Neural progenitor cell (in vitro differentiated cells): ENCODE data around the gene ARPC4. TPM values are rescaled to one million over a fixed set of nuclear protein-coding genes. Genes with fewer than 3 reads are reported as not detected.

Experiments
- DNase-seq: peaks from one replicate; pipeline ENCODE4 v3.0.0-alpha.2; 2016; ENCODE audit warnings: low spot score
- H2AFZ ChIP-seq: fragments of 200-600 bp; sonication (generic); replicated peaks from 2 replicates; pipeline ENCODE4 v1.6.1; 2016; ENCODE audit warnings: antibody characterized with exemption
- H3F3A ChIP-seq: fragments of 200-600 bp; sonication (generic); 2 replicates; pipeline ENCODE4 v1.6.1; 2016; ENCODE audit warnings: antibody characterized with exemption, low read depth
- H3K27ac ChIP-seq: fragments of 200-600 bp; sonication (generic); 2 replicates; pipeline ENCODE4 v1.5.1; 2016; ENCODE audit warnings: mild to moderate bottlenecking
- H3K27me3 ChIP-seq: fragments of 200-600 bp; sonication (generic); 2 replicates; pipeline ENCODE4 v1.6.1; 2016; ENCODE audit warnings: mild to moderate bottlenecking, moderate library complexity
- H3K36me3 ChIP-seq: fragments of 200-600 bp; sonication (generic); 2 replicates; pipeline ENCODE4 v1.5.1; 2016
- H3K4me1 ChIP-seq: fragments of 200-600 bp; sonication (generic); 2 replicates; pipeline ENCODE4 v1.6.1; 2016; ENCODE audit warnings: mixed run types
- H3K4me2 ChIP-seq: fragments of 200-600 bp; sonication (generic); 2 replicates; pipeline ENCODE4 v1.6.1; 2016
- H3K4me3 ChIP-seq: fragments of 200-600 bp; sonication (generic); 2 replicates; pipeline ENCODE4 v1.5.1; 2016
- H3K79me2 ChIP-seq: fragments of 200-600 bp; sonication (generic); 2 replicates; pipeline ENCODE4 v1.6.1; 2016; ENCODE audit warnings: low read depth
- H3K9ac ChIP-seq: fragments of 200-600 bp; sonication (generic); 2 replicates; pipeline ENCODE4 v1.6.1; 2016
- H3K9me3 ChIP-seq: fragments of 200-600 bp; sonication (generic); 2 replicates; pipeline ENCODE4 v1.5.1; 2016; ENCODE audit warnings: low read depth
- H4K20me1 ChIP-seq: fragments of 200-600 bp; sonication (generic); 2 replicates; pipeline ENCODE4 v1.6.1; 2016; ENCODE audit warnings: low read depth
- H3K27ac Mint-ChIP-seq: 3 replicates; pipeline ENCODE4 v1.8.0; 2021; ENCODE audit warnings: mixed read lengths
- H3K27me3 Mint-ChIP-seq: 2 replicates; pipeline ENCODE4 v1.8.0; 2022; ENCODE audit warnings: low read depth, mild to moderate bottlenecking, inconsistent platforms, moderate library complexity, mixed read lengths; ENCODE audit not compliant: insufficient read depth
- H3K36me3 Mint-ChIP-seq: 3 replicates; pipeline ENCODE4 v1.8.0; 2021; ENCODE audit warnings: mixed read lengths
- H3K4me1 Mint-ChIP-seq: 3 replicates; pipeline ENCODE4 v1.8.0; 2021; ENCODE audit warnings: mixed read lengths
- H3K4me3 Mint-ChIP-seq: 3 replicates; pipeline ENCODE4 v1.8.0; 2021; ENCODE audit warnings: mild to moderate bottlenecking, moderate library complexity, mixed read lengths
- H3K9me3 Mint-ChIP-seq: 3 replicates; pipeline ENCODE4 v1.8.0; 2020; ENCODE audit warnings: mixed read lengths
- EZH2 ChIP-seq: fragments of 200-600 bp; sonication (generic); IDR thresholded peaks from 2 replicates; pipeline ENCODE4 v1.6.1; 2017; ENCODE audit warnings: antibody characterized with exemption, mild to moderate bottlenecking, moderate library complexity
- EZH2phosphoT487 ChIP-seq: fragments of 200-600 bp; sonication (generic); IDR thresholded peaks from 2 replicates; pipeline ENCODE4 v1.6.1; 2017; ENCODE audit warnings: antibody characterized with exemption
- total RNA-seq: library from RNA; depleted of rRNA; stranded (reverse); fragments of >200 nt; gene quantifications from 2 replicates; pipeline ENCODE4 v1.2.3, GENCODE V29; 2015; ENCODE audit warnings: low replicate concordance
- TF ChIP-seq, protein P1 (sequence below): fragments of 200-600 bp; sonication (generic); IDR thresholded peaks from 2 replicates; pipeline ENCODE4 v1.5.1; 2017; ENCODE audit warnings: antibody characterized with exemption, mild to moderate bottlenecking

Gene ARPC4
- total RNA-seq = 126 and 146 TPM in 2 replicates

DNA sequence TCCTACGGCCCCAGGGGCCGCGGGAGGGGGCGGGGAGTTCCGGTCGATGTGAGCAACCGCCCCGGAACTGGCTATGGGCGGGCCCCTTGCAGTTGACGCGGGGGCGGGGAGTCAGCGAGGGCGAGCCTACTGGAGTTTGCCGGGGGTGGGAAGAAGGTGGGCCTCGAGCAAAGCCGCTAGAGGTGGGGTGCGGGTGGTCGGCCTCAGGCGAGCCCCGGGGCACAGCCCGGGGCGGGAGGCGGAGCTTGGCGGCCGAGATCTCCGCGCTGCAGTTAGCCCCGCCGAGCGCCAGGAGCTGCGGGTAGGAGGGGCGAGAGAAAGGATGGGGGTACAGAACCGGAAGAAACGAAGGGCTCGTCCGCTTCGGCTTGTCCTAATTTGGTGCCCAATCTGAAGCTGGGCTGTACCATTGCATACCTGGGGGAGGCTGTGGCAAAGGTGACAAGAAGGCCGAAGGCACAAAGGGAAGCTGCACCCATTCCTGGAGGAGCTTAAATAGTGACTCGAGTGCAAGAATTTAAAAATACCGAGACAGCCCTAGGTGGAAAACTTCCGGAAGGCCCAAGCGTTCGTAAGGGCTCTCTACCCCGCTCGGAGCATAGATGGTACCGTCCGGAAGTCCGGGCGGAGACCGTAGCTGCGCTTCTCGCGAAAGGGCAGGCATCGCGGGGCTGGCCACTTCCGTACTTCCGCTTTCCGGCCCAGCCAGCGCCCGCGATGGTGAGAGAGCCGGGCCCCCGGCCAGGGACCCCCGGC is at the start of gene ARPC4, which contains the start of gene TADA3:
ARPC4 (plus strand) TSS at position 678 of the 756 bp plus-strand sequence; CDS start at position 718, 40 bp downstream.
TADA3 (minus strand) TSS at position 69 of the 756 bp plus-strand sequence. CDS start 1,007 bp downstream, outside the sequence.
- H3K36me3 Mint-ChIP-seq = peaks cover 21% of the 10 kb centered on the region
- Histone ChIP-seq H3K27me3 (no peaks in the 10 kb centered on the region), H3K4me2 (peak within 1 kb of the TSS; percentile 92), H3K9me3 (no peaks in the 10 kb centered on the region), H3K36me3 (no peaks in the 10 kb centered on the region), H3K4me1 (peaks cover 11% of the 10 kb centered on the region), H2AFZ (peak within 1 kb of the TSS; percentile 87), H3K79me2 (peaks cover 63% of the 10 kb centered on the region), H4K20me1 (peaks cover 14% of the 10 kb centered on the region), H3K27ac (peak within 1 kb of the TSS; percentile 100), H3K4me3 (peak within 1 kb of the TSS; percentile 93), H3K9ac (peak within 1 kb of the TSS; percentile 100), H3F3A (peaks cover 26% of the 10 kb centered on the region)
- TF ChIP-seq EZH2 = peak; percentile 36
- TF ChIP-seq, protein P1, sequence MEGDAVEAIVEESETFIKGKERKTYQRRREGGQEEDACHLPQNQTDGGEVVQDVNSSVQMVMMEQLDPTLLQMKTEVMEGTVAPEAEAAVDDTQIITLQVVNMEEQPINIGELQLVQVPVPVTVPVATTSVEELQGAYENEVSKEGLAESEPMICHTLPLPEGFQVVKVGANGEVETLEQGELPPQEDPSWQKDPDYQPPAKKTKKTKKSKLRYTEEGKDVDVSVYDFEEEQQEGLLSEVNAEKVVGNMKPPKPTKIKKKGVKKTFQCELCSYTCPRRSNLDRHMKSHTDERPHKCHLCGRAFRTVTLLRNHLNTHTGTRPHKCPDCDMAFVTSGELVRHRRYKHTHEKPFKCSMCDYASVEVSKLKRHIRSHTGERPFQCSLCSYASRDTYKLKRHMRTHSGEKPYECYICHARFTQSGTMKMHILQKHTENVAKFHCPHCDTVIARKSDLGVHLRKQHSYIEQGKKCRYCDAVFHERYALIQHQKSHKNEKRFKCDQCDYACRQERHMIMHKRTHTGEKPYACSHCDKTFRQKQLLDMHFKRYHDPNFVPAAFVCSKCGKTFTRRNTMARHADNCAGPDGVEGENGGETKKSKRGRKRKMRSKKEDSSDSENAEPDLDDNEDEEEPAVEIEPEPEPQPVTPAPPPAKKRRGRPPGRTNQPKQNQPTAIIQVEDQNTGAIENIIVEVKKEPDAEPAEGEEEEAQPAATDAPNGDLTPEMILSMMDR = no peak
- H3K27me3 Mint-ChIP-seq = peaks cover 7% of the 10 kb centered on the region
- peak within 1 kb of the TSS; percentile 96 for H3K4me3 Mint-ChIP-seq
- H3K27ac Mint-ChIP-seq = peak within 1 kb of the TSS; percentile 100
- no peaks in the 10 kb centered on the region for H3K9me3 Mint-ChIP-seq
- peak; percentile 97 for DNase-seq
- peaks cover 21% of the 10 kb centered on the region for H3K4me1 Mint-ChIP-seq

DNA sequence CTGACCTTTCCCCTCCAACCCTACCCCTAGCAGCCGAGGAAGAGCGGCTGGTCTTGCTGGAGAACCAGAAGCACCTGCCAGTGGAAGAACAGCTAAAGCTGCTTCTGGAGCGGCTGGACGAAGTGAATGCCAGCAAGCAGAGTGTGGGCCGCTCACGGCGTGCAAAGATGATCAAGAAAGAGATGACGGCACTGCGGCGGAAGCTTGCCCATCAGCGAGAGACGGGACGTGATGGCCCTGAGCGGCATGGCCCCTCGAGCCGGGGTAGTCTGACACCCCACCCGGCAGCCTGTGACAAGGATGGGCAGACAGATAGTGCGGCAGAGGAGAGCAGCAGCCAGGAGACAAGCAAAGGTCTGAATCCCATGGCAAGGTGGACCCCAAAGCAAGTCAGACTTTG is 49.3 kb upstream of the ARPC4 start:
- Mint-ChIP-seq H3K36me3 (peaks cover 33% of the 10 kb centered on the region), H3K27ac (no peak overlapping the region), H3K9me3 (no peaks in the 10 kb centered on the region), H3K27me3 (peaks cover 5% of the 10 kb centered on the region), H3K4me3 (no peak overlapping the region), H3K4me1 (no peaks in the 10 kb centered on the region)
- no peaks in the 10 kb centered on the region for H3K36me3 ChIP-seq
- no peaks in the 10 kb centered on the region for H4K20me1 ChIP-seq
- no peak overlapping the region for H3K9ac ChIP-seq
- H3K4me3 ChIP-seq = no peak overlapping the region
- no peaks in the 10 kb centered on the region for H3K79me2 ChIP-seq
- TF ChIP-seq EZH2phosphoT487 (no peak), EZH2 (no peak)
- TF ChIP-seq, protein P1 = no peak
- no peak overlapping the region for H3K27ac ChIP-seq
- peaks cover 8% of the 10 kb centered on the region for H3F3A ChIP-seq
- H3K4me1 ChIP-seq = no peaks in the 10 kb centered on the region
- no peak overlapping the region for H2AFZ ChIP-seq
- no peak for DNase-seq
- H3K27me3 ChIP-seq = no peaks in the 10 kb centered on the region
- H3K9me3 ChIP-seq = no peaks in the 10 kb centered on the region
- no peak overlapping the region for H3K4me2 ChIP-seq

DNA sequence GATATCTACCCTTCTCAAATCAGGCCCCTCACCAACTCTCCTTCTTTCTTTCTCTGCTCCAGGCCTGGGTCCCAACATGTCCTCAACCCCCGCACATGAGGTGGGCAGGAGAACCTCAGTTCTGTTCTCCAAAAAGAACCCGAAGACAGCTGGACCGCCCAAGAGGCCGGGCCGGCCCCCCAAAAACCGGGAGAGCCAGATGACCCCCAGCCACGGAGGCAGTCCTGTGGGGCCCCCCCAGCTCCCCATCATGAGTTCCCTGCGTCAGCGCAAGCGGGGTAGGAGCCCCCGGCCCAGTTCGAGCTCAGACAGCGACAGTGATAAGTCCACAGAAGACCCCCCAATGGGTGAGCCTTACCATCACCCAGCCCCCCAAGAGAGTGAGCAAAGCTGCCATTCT is 48.7 kb upstream of the ARPC4 start:
- H3K27me3 Mint-ChIP-seq = peaks cover 5% of the 10 kb centered on the region
- H3F3A ChIP-seq = peaks cover 14% of the 10 kb centered on the region
- no peaks in the 10 kb centered on the region for H3K9me3 ChIP-seq
- no peak overlapping the region for H3K4me3 ChIP-seq
- H3K27ac Mint-ChIP-seq = no peak overlapping the region
- no peaks in the 10 kb centered on the region for H3K9me3 Mint-ChIP-seq
- no peak overlapping the region for H3K4me3 Mint-ChIP-seq
- no peaks in the 10 kb centered on the region for H4K20me1 ChIP-seq
- peaks cover 3% of the 10 kb centered on the region for H3K4me1 ChIP-seq
- H3K36me3 ChIP-seq = no peaks in the 10 kb centered on the region
- no peak for DNase-seq
- H3K4me2 ChIP-seq = no peak overlapping the region
- H3K4me1 Mint-ChIP-seq = peaks cover 3% of the 10 kb centered on the region
- TF ChIP-seq EZH2 (no peak), EZH2phosphoT487 (no peak)
- TF ChIP-seq, protein P1 = no peak
- no peak overlapping the region for H3K27ac ChIP-seq
- H3K27me3 ChIP-seq = no peaks in the 10 kb centered on the region
- H3K36me3 Mint-ChIP-seq = peaks cover 29% of the 10 kb centered on the region
- H3K9ac ChIP-seq = no peak overlapping the region
- no peaks in the 10 kb centered on the region for H3K79me2 ChIP-seq
- no peak overlapping the region for H2AFZ ChIP-seq
